Progenitor cell of endocrine pancreas (in vitro differentiated cells): ENCODE data around the gene SPIRE1. TPM values are rescaled to one million over a fixed set of nuclear protein-coding genes. Genes with fewer than 3 reads are reported as not detected.
A peak's percentile ranks its signal among the peaks of the same experiment; 100 is the strongest.
"Not testable (repeated sequence)": the region's sequence is repeated elsewhere in the genome, so short reads cannot be mapped to it uniquely, and the experiment has no call there.

Experiments
- DNase-seq: peaks from one replicate; pipeline ENCODE4 v3.0.0; 2021; ENCODE audit warnings: low spot score; ENCODE audit not compliant: unreplicated experiment
- H3K27ac Mint-ChIP-seq: 2 replicates; pipeline ENCODE4 v1.8.0; 2021; ENCODE audit warnings: mild to moderate bottlenecking, moderate library complexity, mixed read lengths
- H3K27me3 Mint-ChIP-seq: 2 replicates; pipeline ENCODE4 v1.8.0; 2021; ENCODE audit warnings: mixed read lengths
- H3K36me3 Mint-ChIP-seq: 2 replicates; pipeline ENCODE4 v1.8.0; 2022; ENCODE audit warnings: mixed read lengths; ENCODE audit not compliant: insufficient read depth
- H3K4me1 Mint-ChIP-seq: 2 replicates; pipeline ENCODE4 v1.8.0; 2021; ENCODE audit warnings: low read depth, mixed read lengths
- H3K4me3 Mint-ChIP-seq: 2 replicates; pipeline ENCODE4 v1.8.0; 2021; ENCODE audit warnings: low read depth, mild to moderate bottlenecking, moderate library complexity, mixed read lengths
- H3K9me3 Mint-ChIP-seq: 2 replicates; pipeline ENCODE4 v1.8.0; 2021; ENCODE audit warnings: low read depth, mixed read lengths
- CTCF ChIP-seq: fragments of 200-600 bp; sonication (generic); IDR thresholded peaks from one replicate; pipeline ENCODE4 v1.5.0; 2021; ENCODE audit warnings: antibody characterized with exemption, mild to moderate bottlenecking; ENCODE audit not compliant: unreplicated experiment
- total RNA-seq: library from RNA; stranded (reverse); gene quantifications from 2 replicates; pipeline ENCODE4 v1.2.1, GENCODE V29; 2021

The SPIRE1 gene
- total RNA-seq, 1 donor from 2014 or later: 24.6 TPM

- Mint-ChIP-seq H3K4me1 (peaks cover 5% of the 10 kb centered on the region), H3K36me3 (peaks cover 25% of the 10 kb centered on the region), H3K27ac (no peak overlapping the region), H3K27me3 (no peaks in the 10 kb centered on the region), H3K4me3 (no peak overlapping the region), H3K9me3 (peaks cover 3% of the 10 kb centered on the region)
- no peak for DNase-seq
- no peak for TF ChIP-seq CTCF
These were observed 165.0 kb downstream of the SPIRE1 start for GRCh38 chr18:12492907-12493306.

GRCh38 chr18:12491611-12492435, 166.1 kb downstream of the SPIRE1 start:
- no peak for TF ChIP-seq CTCF
- DNase-seq: no peak
- peaks cover 25% of the 10 kb centered on the region for H3K36me3 Mint-ChIP-seq
- peaks cover 3% of the 10 kb centered on the region for H3K9me3 Mint-ChIP-seq
- H3K4me3 Mint-ChIP-seq: no peak overlapping the region
- H3K4me1 Mint-ChIP-seq: peaks cover 5% of the 10 kb centered on the region
- H3K27ac Mint-ChIP-seq: peak overlapping the region; percentile 2
- H3K27me3 Mint-ChIP-seq: no peaks in the 10 kb centered on the region

GRCh38 chr18:12485479-12486105, 172.3 kb downstream of the SPIRE1 start:
- DNase-seq: no peak
- H3K36me3 Mint-ChIP-seq: peaks cover 3% of the 10 kb centered on the region
- no peaks in the 10 kb centered on the region for H3K9me3 Mint-ChIP-seq
- no peak for TF ChIP-seq CTCF
- H3K4me1 Mint-ChIP-seq: no peaks in the 10 kb centered on the region
- H3K27ac Mint-ChIP-seq: no peak overlapping the region
- H3K27me3 Mint-ChIP-seq: no peaks in the 10 kb centered on the region
- no peak overlapping the region for H3K4me3 Mint-ChIP-seq

- H3K36me3 Mint-ChIP-seq, H3K4me3 Mint-ChIP-seq, H3K27ac Mint-ChIP-seq, H3K9me3 Mint-ChIP-seq, H3K27me3 Mint-ChIP-seq, H3K4me1 Mint-ChIP-seq, DNase-seq: not testable (repeated sequence)
These were observed 176.0 kb downstream of the SPIRE1 start for GRCh38 chr18:12481915-12482314.

DNA sequence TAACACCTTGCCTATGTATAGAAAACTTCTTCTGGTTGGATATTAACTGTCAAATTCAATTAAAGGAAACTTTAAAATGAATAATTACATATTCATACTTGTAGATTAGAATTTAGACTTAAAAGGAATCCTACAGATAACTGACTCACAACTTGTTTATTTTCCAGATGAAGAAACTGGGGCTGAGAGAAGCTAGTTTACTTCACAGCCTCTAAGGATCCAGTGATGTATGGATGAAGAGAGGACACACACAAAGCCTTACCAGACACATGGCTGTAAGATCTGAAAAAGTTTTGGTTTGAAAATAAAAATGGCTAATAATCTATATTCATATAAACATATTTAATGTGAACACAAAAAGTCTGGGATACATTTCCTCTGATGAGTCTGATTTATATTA, 177.9 kb downstream of the SPIRE1 start:
- Mint-ChIP-seq H3K27me3 (no peaks in the 10 kb centered on the region), H3K4me1 (no peaks in the 10 kb centered on the region), H3K4me3 (no peak overlapping the region), H3K27ac (no peak overlapping the region), H3K9me3 (no peaks in the 10 kb centered on the region), H3K36me3 (no peaks in the 10 kb centered on the region)
- DNase-seq: no peak
- no peak for TF ChIP-seq CTCF
